ENCODE results near the gene SANBR.

Gene SANBR

DNA sequence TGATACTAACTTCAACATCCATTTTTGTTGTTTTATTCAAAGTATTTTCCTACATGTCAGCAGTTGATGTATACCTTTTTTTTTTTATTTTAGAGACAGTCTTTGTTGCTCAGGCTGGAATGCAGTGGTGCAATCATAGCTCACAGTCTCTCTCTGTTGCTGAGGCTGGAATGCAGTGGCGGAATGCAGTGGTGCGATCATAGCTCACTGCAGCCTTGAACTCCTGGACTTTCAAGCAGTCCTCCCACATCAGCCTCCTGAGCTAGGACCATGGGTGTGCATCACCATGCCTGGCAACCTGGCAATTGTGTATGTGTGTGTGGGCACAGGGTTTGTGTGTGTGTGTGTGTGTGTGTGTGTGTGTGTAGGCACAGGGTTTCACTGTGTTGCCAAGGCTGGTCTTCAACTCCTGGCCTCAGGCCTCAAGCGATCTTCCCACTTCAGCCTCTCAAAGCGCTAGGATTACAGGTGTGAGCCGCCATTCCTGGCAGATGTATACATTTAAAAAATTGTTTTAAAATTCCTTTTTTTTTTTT is 24.8 kb downstream of the SANBR start:
- DNase-seq = no peak

DNA sequence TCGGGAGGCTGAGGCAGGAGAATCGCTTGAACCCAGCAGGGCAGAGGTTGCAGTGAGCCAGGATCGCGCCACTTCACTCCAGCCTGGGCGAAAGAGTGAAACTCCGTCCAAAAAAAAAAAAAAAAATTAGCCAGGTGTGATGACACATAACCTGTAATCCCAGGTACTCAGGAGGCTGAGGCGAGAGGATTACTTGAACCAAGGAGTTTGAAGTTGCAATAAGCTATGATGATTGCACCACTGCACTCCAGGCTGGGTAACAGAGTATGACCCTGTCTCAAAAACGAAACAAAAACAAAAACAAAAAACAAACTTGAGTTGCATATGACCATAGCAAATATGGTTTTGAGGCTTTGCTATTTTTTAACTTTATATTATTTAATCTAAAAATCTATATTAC is 25.8 kb downstream of the SANBR start:
- DNase-seq = no peak

DNA sequence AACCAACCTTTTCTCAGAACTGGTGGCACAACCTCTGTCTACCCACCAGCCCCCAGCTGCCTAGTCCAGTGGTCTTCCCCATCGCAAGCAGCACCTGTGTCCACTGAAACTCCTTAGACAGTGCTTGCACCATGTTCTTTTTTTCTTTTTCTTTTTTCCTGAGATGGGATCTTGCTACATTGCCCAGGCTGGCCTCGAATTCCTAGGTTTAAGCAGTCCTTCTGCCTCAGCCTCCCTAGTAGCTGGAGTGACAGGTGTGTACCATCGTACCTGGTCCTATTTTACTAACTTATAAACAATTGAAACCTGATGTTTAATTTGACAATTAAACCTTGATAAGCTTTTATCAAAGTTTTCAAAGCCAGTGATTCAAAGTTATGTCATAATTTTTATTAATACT is 30.8 kb downstream of the SANBR start:
- no peak for DNase-seq

DNA sequence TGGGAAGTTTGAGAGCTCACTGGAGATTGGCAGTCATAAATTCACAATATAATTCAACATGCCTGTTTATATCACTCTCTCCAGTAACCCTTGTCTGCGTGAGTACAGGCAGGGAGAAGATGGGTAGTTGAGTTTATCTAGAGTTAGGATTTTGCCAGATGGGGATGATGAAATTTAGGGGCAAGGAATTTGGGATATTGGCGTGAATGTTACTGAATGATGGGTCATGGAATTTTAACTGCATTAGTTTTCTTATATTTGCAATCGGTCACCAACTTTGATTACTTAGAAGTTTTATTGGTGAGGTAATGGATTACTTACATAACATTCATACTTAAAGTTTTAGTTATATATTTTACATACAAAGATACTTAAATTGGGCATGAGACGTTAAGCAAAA is 35.1 kb downstream of the SANBR start:
- no peak for DNase-seq

DNA sequence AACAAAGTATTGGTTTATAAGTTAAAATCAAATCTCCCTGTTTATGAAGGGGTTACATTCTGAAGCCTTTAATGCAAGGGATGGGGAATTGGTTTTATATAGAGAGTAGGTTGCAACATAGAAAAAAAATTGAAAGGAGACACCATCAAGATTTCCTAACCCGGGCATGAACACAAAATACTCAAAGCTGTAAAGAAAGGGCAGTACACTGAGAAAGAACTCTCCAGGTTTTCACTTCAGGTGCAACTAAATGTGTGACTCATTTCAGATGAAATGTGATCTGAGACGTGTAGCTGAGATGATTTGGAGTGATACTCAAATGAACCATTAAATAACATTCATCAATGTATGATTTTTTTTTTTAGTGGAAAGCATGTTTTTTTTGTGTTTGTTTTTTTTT is 43.6 kb downstream of the SANBR start:
- DNase-seq = no peak

DNA sequence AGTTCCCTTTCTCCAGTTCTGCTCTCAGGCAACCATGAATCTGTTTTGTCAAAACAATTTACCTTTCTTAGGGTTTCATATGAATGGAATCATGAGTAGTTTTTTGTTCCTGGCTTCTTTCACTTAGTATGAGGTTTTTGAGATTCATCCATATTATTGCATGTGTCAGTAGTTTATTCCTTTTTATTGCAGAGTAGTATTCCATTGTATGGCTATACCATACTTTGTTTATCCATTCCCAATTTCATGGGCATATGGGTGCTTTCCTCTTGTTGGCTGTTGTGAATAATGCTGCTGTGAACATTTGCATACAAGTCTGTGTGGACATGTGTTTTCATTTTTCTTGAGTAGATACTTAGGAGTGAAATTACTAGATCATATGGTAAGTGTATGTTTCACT is 46.0 kb downstream of the SANBR start:
- no peak for DNase-seq

DNA sequence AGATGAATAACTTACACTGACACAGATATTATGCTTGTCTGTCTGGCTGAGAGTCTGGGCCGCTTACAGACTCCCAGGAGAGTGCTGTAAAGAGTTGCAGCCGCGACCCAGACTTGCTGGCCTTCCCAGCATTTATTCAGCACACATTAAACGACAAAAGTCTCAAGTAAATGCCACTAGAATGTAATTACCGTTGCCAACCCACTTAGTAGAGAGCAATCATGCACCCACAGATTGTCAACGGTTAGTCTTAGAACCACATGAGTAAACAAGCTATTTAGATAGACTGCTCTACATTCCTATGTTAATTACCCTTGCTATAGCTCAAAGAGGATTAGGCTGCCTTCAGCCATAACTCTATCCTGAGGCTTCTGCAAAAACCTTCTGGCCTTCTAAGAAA is 48.5 kb downstream of the SANBR start:
- DNase-seq = no peak
